Measurements from ENCODE around the gene AATF.

The AATF gene

DNA sequence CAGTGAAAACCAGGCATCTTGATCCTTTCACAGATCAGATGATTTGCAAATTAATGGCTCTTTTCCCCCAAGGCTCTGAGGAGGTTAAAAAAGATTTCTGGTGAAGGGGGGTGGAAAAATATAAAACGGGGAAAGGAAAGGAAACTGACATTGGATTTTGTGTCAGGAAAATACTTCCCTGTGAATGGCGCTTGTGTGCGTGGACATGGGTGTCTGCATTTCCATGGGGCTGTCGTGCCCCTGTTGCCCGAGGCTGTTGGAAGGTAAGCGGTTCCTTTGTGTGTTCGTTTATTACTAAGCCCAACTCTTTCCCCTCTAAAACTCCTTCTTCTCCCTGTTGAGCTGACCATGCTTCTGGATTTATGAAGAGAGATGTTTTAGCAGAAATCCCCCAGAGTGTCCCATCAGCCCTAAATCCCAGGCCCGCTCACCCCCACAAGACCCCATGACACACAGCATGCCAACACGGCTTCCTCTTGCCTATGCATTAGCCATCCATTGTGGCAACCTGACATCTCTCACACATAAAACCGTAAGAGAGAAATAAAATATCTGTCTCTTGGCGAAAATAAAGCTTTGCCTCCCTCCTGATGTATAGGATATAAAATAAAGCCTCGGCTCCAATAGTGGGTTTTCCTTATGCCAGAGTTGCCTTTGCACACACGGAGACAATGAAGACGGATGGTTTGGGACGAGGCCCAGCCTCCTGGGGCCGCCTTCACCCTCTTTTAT, 18.7 kb upstream of the AATF start:
- no peaks in the 10 kb centered on the region for H3K4me1 ChIP-seq (ENCODE audit: insufficient read depth, poor library complexity, severe bottlenecking)
- ATAC-seq (ENCODE audit: low read depth): no peak
- TF ChIP-seq, protein P1, sequence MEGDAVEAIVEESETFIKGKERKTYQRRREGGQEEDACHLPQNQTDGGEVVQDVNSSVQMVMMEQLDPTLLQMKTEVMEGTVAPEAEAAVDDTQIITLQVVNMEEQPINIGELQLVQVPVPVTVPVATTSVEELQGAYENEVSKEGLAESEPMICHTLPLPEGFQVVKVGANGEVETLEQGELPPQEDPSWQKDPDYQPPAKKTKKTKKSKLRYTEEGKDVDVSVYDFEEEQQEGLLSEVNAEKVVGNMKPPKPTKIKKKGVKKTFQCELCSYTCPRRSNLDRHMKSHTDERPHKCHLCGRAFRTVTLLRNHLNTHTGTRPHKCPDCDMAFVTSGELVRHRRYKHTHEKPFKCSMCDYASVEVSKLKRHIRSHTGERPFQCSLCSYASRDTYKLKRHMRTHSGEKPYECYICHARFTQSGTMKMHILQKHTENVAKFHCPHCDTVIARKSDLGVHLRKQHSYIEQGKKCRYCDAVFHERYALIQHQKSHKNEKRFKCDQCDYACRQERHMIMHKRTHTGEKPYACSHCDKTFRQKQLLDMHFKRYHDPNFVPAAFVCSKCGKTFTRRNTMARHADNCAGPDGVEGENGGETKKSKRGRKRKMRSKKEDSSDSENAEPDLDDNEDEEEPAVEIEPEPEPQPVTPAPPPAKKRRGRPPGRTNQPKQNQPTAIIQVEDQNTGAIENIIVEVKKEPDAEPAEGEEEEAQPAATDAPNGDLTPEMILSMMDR (IDR thresholded peaks at IDR 0.05; ENCODE audit: poor library complexity, severe bottlenecking): no peak
- no peak for DNase-seq (ENCODE audit: low spot score)
- no peak overlapping the region for H3K27ac ChIP-seq (ENCODE audit: poor library complexity, severe bottlenecking)
- no peak overlapping the region for H3K4me3 ChIP-seq (ENCODE audit: severe bottlenecking)
- no peaks in the 10 kb centered on the region for H3K9me3 ChIP-seq (ENCODE audit: severe bottlenecking)
- no peaks in the 10 kb centered on the region for H3K36me3 ChIP-seq (ENCODE audit: low read depth)
- peaks cover 54% of the 10 kb centered on the region for H3K27me3 ChIP-seq (ENCODE audit: insufficient read depth, poor library complexity, severe bottlenecking)

DNA sequence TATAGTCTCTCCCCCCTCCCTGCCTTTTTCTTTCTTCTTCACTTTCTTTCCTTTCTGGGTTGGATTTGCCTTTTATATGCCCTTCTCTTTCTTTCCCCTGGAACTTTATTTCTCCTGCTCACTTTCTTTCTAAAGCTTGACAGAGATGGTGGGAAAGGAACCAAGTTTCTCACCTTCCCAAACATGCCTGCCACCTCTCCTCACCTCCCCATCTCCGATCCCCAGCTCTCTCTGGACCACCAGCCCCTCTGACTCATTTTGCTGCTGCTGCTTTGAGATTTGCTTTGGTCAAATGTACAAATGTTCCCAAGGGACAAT, 18.2 kb upstream of the AATF start:
- no peaks in the 10 kb centered on the region for H3K4me1 ChIP-seq (ENCODE audit: insufficient read depth, poor library complexity, severe bottlenecking)
- ATAC-seq (ENCODE audit: low read depth): no peak

DNA sequence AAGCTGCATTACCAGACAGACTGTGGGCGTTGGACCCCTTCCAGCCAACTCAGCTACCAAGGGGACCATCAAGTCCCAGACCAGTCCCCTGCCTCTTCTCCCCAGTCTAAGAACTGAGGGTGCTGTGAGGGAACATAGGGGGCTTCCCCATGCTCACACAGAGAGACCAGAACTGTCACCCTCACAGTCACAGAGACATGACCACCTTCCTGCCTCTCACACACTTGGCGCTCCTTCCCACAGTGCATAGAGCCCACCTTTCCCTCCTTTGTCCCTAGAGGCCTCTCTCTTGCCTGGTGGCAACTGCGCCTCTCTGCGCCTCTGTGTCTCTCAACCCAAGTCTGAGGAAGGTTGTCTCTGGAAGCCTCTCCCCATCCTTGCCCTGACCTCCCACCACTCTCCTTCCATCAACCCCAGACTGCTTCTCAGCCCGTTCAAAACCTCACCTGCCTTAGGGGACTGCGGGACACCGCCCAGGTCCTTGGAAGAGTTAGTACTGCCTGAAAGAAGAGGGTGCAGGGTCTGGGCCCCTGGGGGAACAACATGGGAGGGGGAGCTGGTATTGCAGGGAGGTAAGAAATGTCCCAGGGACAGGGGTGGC, 17.6 kb upstream of the AATF start:
- Histone ChIP-seq H3K36me3 (ENCODE audit: low read depth) (no peaks in the 10 kb centered on the region), H3K9me3 (ENCODE audit: severe bottlenecking) (no peaks in the 10 kb centered on the region), H3K27me3 (ENCODE audit: insufficient read depth, poor library complexity, severe bottlenecking) (peaks cover 65% of the 10 kb centered on the region), H3K4me1 (ENCODE audit: insufficient read depth, poor library complexity, severe bottlenecking) (no peaks in the 10 kb centered on the region), H3K27ac (ENCODE audit: poor library complexity, severe bottlenecking) (no peak overlapping the region), H3K4me3 (ENCODE audit: severe bottlenecking) (no peak overlapping the region)
- ATAC-seq (ENCODE audit: low read depth) (no peak), DNase-seq (ENCODE audit: low spot score) (no peak)
- TF ChIP-seq, protein P1 (IDR thresholded peaks at IDR 0.05; ENCODE audit: poor library complexity, severe bottlenecking): no peak

More for the DNA sequence above, 18.2 kb upstream of the AATF start:
- Histone ChIP-seq H3K27ac (ENCODE audit: poor library complexity, severe bottlenecking) (no peak overlapping the region), H3K27me3 (ENCODE audit: insufficient read depth, poor library complexity, severe bottlenecking) (peaks cover 59% of the 10 kb centered on the region), H3K36me3 (ENCODE audit: low read depth) (no peaks in the 10 kb centered on the region), H3K9me3 (ENCODE audit: severe bottlenecking) (no peaks in the 10 kb centered on the region), H3K4me3 (ENCODE audit: severe bottlenecking) (no peak overlapping the region)
- DNase-seq (ENCODE audit: low spot score): no peak
- TF ChIP-seq, protein P1 (IDR thresholded peaks at IDR 0.05; ENCODE audit: poor library complexity, severe bottlenecking): no peak

DNA sequence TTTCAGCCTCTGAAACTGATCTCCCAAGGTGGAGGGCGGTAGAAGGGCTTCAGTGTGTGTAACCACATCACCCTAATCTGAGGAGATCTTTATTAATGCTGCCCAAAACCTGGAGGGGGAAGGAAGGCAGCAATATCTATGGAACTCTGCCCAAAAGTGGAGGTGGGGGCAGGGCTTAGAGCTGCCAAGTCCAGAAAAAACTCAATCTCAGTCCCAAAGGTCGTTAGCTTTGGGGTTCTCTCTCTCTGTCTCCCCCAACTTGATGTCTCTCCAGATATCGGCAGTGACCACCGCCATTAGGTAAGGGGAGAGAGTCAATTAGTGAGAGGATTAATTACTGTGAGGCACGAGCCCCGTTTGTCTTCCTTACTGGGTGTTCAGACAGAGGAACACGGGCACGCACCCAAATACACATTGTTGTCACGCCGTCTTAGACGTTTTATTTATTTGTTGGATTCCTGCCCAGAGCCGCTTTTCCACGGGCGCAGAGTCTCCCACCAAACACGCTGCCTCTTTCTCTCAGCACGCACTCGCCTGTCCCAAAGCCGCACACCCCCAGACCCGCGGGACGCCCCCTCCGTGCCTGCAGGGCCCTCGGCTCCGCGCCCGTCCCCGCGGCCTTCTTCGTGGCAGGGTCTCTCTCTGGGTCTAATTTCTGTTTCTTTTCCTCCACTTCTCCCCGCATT, 16.9 kb upstream of the AATF start:
- no peaks in the 10 kb centered on the region for H3K36me3 ChIP-seq (ENCODE audit: low read depth)
- peaks cover 72% of the 10 kb centered on the region for H3K27me3 ChIP-seq (ENCODE audit: insufficient read depth, poor library complexity, severe bottlenecking)
- ATAC-seq (ENCODE audit: low read depth) (no peak), DNase-seq (ENCODE audit: low spot score) (no peak)
- H3K4me3 ChIP-seq (ENCODE audit: severe bottlenecking): no peak overlapping the region
- H3K9me3 ChIP-seq (ENCODE audit: severe bottlenecking): no peaks in the 10 kb centered on the region
- H3K27ac ChIP-seq (ENCODE audit: poor library complexity, severe bottlenecking): no peak overlapping the region
- TF ChIP-seq, protein P1 (IDR thresholded peaks at IDR 0.05; ENCODE audit: poor library complexity, severe bottlenecking): no peak
- no peaks in the 10 kb centered on the region for H3K4me1 ChIP-seq (ENCODE audit: insufficient read depth, poor library complexity, severe bottlenecking)

DNA sequence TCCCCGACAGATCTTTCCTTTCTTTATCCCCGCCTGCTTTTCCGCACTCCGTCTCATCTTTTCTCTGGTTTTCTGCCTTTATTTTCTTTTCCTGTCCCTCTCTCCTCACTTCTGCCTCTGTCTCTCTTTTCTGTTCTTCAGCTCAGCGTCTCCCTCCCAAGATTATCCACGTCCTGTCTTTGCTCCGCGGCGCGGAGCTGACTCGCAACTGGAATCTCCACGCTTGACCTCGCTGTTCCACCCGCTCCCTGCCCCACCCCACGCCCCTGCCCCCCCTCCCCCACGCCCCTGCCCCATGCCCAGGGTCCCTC, 16.4 kb upstream of the AATF start:
- Histone ChIP-seq H3K4me1 (ENCODE audit: insufficient read depth, poor library complexity, severe bottlenecking) (no peaks in the 10 kb centered on the region), H3K36me3 (ENCODE audit: low read depth) (no peaks in the 10 kb centered on the region), H3K27me3 (ENCODE audit: insufficient read depth, poor library complexity, severe bottlenecking) (peaks cover 77% of the 10 kb centered on the region), H3K9me3 (ENCODE audit: severe bottlenecking) (no peaks in the 10 kb centered on the region), H3K27ac (ENCODE audit: poor library complexity, severe bottlenecking) (no peak overlapping the region), H3K4me3 (ENCODE audit: severe bottlenecking) (no peak overlapping the region)
- DNase-seq (ENCODE audit: low spot score) (no peak), ATAC-seq (ENCODE audit: low read depth) (no peak)
- TF ChIP-seq, protein P1 (IDR thresholded peaks at IDR 0.05; ENCODE audit: poor library complexity, severe bottlenecking): no peak
